ENCODE measurements around the gene ADRA1B.
"Not testable (repeated sequence)": the region's sequence is repeated elsewhere in the genome, so short reads cannot be mapped to it uniquely, and the experiment has no call there.

ADRA1B gene

GRCh38 chr5:159933531-159934485, 17.5 kb downstream of the ADRA1B start:
- DNase-seq, result no peak

- no peak for DNase-seq
These were observed 19.7 kb downstream of the ADRA1B start for GRCh38 chr5:159935946-159936345.

GRCh38 chr5:159936686-159937329, 20.5 kb downstream of the ADRA1B start:
- DNase-seq, result no peak

- no peak for DNase-seq
These were observed 21.3 kb downstream of the ADRA1B start for GRCh38 chr5:159937580-159937979.

- no peak for DNase-seq
These were observed 27.0 kb downstream of the ADRA1B start for GRCh38 chr5:159943326-159943725.

- DNase-seq, result peak; percentile 16
These were observed 27.8 kb downstream of the ADRA1B start for GRCh38 chr5:159944056-159944600.

- DNase-seq, result no peak
These were observed 29.1 kb downstream of the ADRA1B start for GRCh38 chr5:159945359-159945758.

GRCh38 chr5:159947708-159948358, 31.6 kb downstream of the ADRA1B start:
- DNase-seq, result no peak

- no peak for DNase-seq
These were observed 35.1 kb downstream of the ADRA1B start for GRCh38 chr5:159951387-159951786.

- DNase-seq, result no peak
These were observed 35.6 kb downstream of the ADRA1B start for GRCh38 chr5:159951834-159952233.

GRCh38 chr5:159953609-159954008, 37.3 kb downstream of the ADRA1B start:
- DNase-seq, result no peak

- no peak for DNase-seq
These were observed 38.9 kb downstream of the ADRA1B start for GRCh38 chr5:159955056-159955624.

- no peak for DNase-seq
These were observed 39.8 kb downstream of the ADRA1B start for GRCh38 chr5:159956074-159956473.

GRCh38 chr5:159961176-159962160, 45.2 kb downstream of the ADRA1B start:
- DNase-seq, result no peak

GRCh38 chr5:159962214-159962613, 45.9 kb downstream of the ADRA1B start:
- DNase-seq, result no peak

GRCh38 chr5:159963935-159964334, 47.7 kb downstream of the ADRA1B start:
- no peak for DNase-seq

GRCh38 chr5:159965031-159965837, 49.0 kb downstream of the ADRA1B start:
- peak; percentile 16 for DNase-seq

- DNase-seq, result not testable (repeated sequence)
These were observed 49.5 kb downstream of the ADRA1B start for GRCh38 chr5:159965838-159966128.

GRCh38 chr5:159969966-159970365, 53.7 kb downstream of the ADRA1B start:
- no peak for DNase-seq

- DNase-seq, result no peak
These were observed 54.8 kb downstream of the ADRA1B start for GRCh38 chr5:159971038-159971437.

- no peak for DNase-seq
These were observed 55.2 kb downstream of the ADRA1B start for GRCh38 chr5:159971514-159971913.

Data from NCI-H774 (cell line).